Measurements from ENCODE around the gene ACTL6B. TPM values are rescaled to one million over a fixed set of nuclear protein-coding genes. Genes with fewer than 3 reads are reported as not detected.

ACTL6B gene
- total RNA-seq, 1 donor from 2014 or later = not detected

- DNase-seq (ENCODE audit: extremely low read depth, low read depth, low spot score) = no peak
Measured at GRCh38 chr7:100683659-100684533, 27.6 kb upstream of the ACTL6B start.

GRCh38 chr7:100682991-100683658 lies 26.9 kb upstream of the ACTL6B start:
- no peak for DNase-seq (ENCODE audit: extremely low read depth, low read depth, low spot score)

DNA sequence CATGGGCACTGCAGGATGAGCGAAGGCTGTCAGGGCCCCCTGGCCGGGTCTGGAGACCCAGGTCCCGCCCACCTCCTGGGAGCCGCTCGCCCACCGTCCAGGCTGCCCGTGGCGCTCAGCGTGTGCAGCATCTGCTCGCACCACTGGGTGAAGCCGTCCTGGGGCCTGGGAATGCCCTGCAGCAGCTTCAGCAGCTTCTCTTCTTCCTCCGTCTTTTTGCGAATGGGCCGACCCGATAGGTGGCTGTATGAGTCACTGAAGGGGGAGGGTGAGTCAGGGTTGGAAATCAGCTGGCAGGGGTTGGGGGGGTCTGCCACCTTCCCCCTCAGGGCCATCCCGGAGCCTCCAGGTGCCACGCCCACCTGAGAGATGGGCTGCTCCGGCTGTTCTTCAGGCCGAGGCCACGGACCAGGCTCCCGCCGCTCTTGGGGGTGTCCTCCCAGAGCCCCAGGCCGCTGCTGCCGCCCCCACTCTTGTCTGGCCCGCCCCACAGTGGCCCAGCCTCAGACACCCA lies 26.0 kb upstream of the ACTL6B start:
- DNase-seq (ENCODE audit: extremely low read depth, low read depth, low spot score) = no peak

- no peak for DNase-seq (ENCODE audit: extremely low read depth, low read depth, low spot score)
Measured at GRCh38 chr7:100681491-100682227, 25.4 kb upstream of the ACTL6B start.

- no peak for DNase-seq (ENCODE audit: extremely low read depth, low read depth, low spot score)
Measured at GRCh38 chr7:100680576-100681271, 24.5 kb upstream of the ACTL6B start.

- no peak for DNase-seq (ENCODE audit: extremely low read depth, low read depth, low spot score)
Measured at GRCh38 chr7:100679927-100680575, 23.8 kb upstream of the ACTL6B start.

DNA sequence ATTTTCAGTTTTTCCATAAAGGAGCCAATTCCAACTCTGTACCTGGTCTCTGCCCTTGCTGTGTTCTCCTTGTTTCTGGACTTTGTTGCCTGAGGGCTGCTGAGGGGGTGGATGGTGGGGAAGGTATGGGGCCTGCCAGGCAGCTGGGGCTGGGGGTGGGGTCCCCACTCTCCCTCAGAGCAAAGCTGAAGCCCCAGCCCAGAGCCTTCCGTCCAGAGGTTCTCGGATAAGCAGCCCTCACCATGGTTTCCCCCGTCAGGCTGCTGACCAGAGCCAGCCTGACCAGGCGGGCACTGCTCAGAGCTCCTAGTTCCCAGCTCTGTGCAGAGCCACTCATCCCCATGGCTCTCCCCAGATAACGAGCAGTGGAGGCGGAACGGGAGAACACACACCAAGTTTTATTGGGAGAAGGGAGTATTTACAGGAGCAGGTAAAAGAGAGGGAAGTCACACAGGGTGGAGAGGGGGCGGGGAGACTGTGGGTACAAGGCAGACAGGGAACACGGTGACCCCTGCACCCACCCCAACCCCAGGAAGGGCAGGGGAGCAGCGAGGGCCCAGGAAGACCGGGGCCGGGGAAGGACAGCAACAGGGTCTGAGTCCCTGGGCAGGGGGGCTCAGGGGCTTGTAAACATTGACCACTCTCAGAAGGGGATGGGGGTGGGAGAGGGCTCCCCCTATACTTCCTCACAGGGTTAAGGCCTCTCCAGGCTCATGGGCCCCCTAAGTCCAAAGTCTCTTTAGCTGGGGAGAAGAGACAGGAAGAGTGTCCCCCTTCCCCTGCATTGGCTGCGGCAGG lies 23.1 kb upstream of the ACTL6B start:
- DNase-seq (ENCODE audit: extremely low read depth, low read depth, low spot score) = no peak

DNA sequence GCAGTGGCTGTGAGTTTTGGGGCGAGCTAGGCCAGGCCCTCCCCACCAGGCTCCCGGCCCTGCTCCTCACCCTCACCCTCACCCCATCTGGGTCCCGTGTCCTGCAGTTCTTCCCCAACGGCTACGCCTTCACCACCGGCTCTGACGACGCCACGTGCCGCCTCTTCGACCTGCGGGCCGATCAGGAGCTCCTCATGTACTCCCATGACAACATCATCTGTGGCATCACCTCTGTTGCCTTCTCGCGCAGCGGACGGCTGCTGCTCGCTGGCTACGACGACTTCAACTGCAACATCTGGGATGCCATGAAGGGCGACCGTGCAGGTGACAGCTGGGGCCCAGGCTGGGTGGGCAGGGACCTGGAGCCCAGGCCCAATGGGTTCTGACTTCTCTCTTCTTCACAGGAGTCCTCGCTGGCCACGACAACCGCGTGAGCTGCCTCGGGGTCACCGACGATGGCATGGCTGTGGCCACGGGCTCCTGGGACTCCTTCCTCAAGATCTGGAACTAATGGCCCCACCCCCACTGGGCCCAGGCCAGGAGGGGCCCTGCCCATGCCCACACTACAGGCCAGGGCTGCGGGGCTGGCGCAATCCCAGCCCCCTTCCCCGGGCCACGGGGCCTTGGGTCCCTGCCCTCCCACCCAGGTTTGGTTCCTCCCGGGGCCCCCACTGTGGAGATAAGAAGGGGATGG lies 22.2 kb upstream of the ACTL6B start:
- no peak for DNase-seq (ENCODE audit: extremely low read depth, low read depth, low spot score)

- DNase-seq (ENCODE audit: extremely low read depth, low read depth, low spot score) = no peak
Measured at GRCh38 chr7:100677308-100678267, 21.3 kb upstream of the ACTL6B start.

GRCh38 chr7:100676501-100677306 lies 20.5 kb upstream of the ACTL6B start:
- no peak for DNase-seq (ENCODE audit: extremely low read depth, low read depth, low spot score)

GRCh38 chr7:100675581-100676350 lies 19.5 kb upstream of the ACTL6B start:
- no peak for DNase-seq (ENCODE audit: extremely low read depth, low read depth, low spot score)

- DNase-seq (ENCODE audit: extremely low read depth, low read depth, low spot score) = no peak
Measured at GRCh38 chr7:100675105-100675451, 18.8 kb upstream of the ACTL6B start.

GRCh38 chr7:100674411-100675104 lies 18.3 kb upstream of the ACTL6B start:
- no peak for DNase-seq (ENCODE audit: extremely low read depth, low read depth, low spot score)

DNA sequence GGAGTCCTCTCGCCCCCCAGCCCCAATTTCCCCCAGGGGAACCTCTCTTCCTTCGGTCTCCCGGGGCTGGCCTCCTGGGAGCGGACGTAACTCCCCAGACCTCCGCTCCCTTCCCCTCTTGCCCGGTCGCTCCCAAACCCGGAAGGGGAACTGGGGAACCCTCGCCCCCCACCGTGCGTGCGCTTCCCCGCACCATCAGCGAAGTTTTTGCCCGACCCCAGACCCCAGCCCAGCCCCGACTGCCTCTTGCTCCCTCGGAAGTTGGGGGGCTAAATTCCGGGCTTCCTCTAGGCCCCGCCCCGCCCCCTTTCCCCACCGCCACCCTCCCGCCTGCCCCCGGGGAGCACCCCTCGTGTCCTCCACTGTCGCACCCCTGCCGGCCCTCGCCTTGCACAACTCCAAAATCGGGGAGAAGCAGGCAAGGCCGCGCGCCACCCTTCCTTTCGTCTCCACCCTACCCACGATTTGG lies 17.7 kb upstream of the ACTL6B start:
- DNase-seq (ENCODE audit: extremely low read depth, low read depth, low spot score) = no peak

- peak; percentile 93 for DNase-seq (ENCODE audit: extremely low read depth, low read depth, low spot score)
Measured at GRCh38 chr7:100673302-100673941, 17.2 kb upstream of the ACTL6B start, which contains the start of gene GNB2. Gene GNB2, plus strand, starts transcription at chr7:100673740. Its CDS starts 2,526 bp downstream, at chr7:100676266.

All from glomerular endothelial cell (primary cell).